PC-9 (cell line): Measurements from ENCODE around the gene SHTN1. TPM values are rescaled to one million over a fixed set of nuclear protein-coding genes. Genes with fewer than 3 reads are reported as not detected.

Experiments used
- BruUV-seq: library from RNA; stranded (reverse); fragments of 400-500 nt; replicated peaks from 2 replicates; lab custom pipeline; 2021; lab: Mats Ljungman, UMichigan
- CTCF ChIA-PET: fragments of 300-600 bp; sonication (Branson Sonifier 250); formaldehyde crosslinking; loops from one replicate; lab custom pipeline; 2022; ENCODE audit warnings: antibody characterized with exemption; lab: Charles Lee
- POLR2A ChIA-PET: fragments of 300-600 bp; sonication (Branson Sonifier 250); formaldehyde crosslinking; loops from one replicate; lab custom pipeline; 2022; ENCODE audit warnings: antibody characterized with exemption; ENCODE audit not compliant: unreplicated experiment; lab: Charles Lee
- DNase-seq, 2 experiments: peaks; one replicate each; pipeline versions ENCODE4 v3.0.0 to v3.0.0-alpha.2; 2015 to 2022; ENCODE audit warnings: mixed read lengths in 1 of 2
- H2AFZ ChIP-seq: fragments of 200-600 bp; sonication (generic); 2 replicates; pipeline ENCODE4 v1.8.1; 2017; ENCODE audit warnings: antibody characterized with exemption
- H3F3A ChIP-seq: fragments of 200-600 bp; sonication (generic); 2 replicates; pipeline ENCODE4 v1.8.1; 2017; ENCODE audit warnings: antibody characterized with exemption, mild to moderate bottlenecking, low read depth; ENCODE audit not compliant: insufficient read depth
- H3K27ac ChIP-seq: fragments of 200-600 bp; sonication (generic); 2 replicates; pipeline ENCODE4 v1.6.1; 2016; ENCODE audit warnings: mixed run types
- H3K27me3 ChIP-seq: fragments of 200-600 bp; sonication (generic); 2 replicates; pipeline ENCODE4 v1.6.1; 2016; ENCODE audit warnings: low read depth, mixed run types; ENCODE audit not compliant: insufficient read depth
- H3K36me3 ChIP-seq: fragments of 200-600 bp; sonication (generic); 2 replicates; pipeline ENCODE4 v1.6.1; 2016; ENCODE audit warnings: low read depth, mixed run types
- H3K4me1 ChIP-seq: fragments of 200-600 bp; sonication (generic); replicated peaks from 2 replicates; pipeline ENCODE4 v1.6.1; 2016; ENCODE audit warnings: mixed run types; ENCODE audit not compliant: insufficient read depth
- H3K4me2 ChIP-seq: fragments of 200-600 bp; sonication (generic); 2 replicates; pipeline ENCODE4 v1.6.1; 2017; ENCODE audit warnings: mixed run types
- H3K4me3 ChIP-seq: fragments of 200-600 bp; sonication (generic); 2 replicates; pipeline ENCODE4 v1.6.1; 2016; ENCODE audit warnings: mixed run types
- H3K79me2 ChIP-seq: fragments of 200-600 bp; sonication (generic); 2 replicates; pipeline ENCODE4 v1.6.1; 2017; ENCODE audit warnings: low read depth, mixed run types
- H3K9me2 ChIP-seq: fragments of 200-600 bp; sonication (generic); 2 replicates; pipeline ENCODE4 v1.8.1; 2017; ENCODE audit warnings: mild to moderate bottlenecking; ENCODE audit not compliant: insufficient read depth
- H3K9me3 ChIP-seq: fragments of 200-600 bp; sonication (generic); 2 replicates; pipeline ENCODE4 v1.8.1; 2016; ENCODE audit warnings: low read depth; ENCODE audit not compliant: insufficient read depth
- H4K20me1 ChIP-seq: fragments of 200-600 bp; sonication (generic); 2 replicates; pipeline ENCODE4 v1.8.1; 2017; ENCODE audit not compliant: insufficient read depth
- CTCF ChIP-seq: fragments of 200-600 bp; sonication (generic); conservative IDR thresholded peaks from 2 replicates; pipeline ENCODE4 v1.6.1; 2017; ENCODE audit warnings: mixed run types, antibody characterized with exemption, mild to moderate bottlenecking, moderate library complexity
- EZH2 ChIP-seq: fragments of 200-600 bp; sonication (generic); IDR thresholded peaks from 2 replicates; pipeline ENCODE4 v1.8.0; 2017; ENCODE audit warnings: antibody characterized with exemption, low read depth
- intact Hi-C: fragments of 100-400 bp; cut with micrococcal nuclease; formaldehyde crosslinking; loops from one replicate; pipeline ENCODE4 v1.10.0; 2022; ENCODE audit not compliant: unreplicated experiment
- total RNA-seq: library from RNA; stranded (reverse); gene quantifications from 2 replicates; pipeline ENCODE4 v1.2.3, GENCODE V29; 2021

SHTN1 gene
- total RNA-seq, 1 experiment from 2014 or later = 33.6 TPM

- Histone ChIP-seq H3K4me2 (no peak overlapping the region), H3K9me2 (no peaks in the 10 kb centered on the region), H4K20me1 (no peaks in the 10 kb centered on the region), H3K4me3 (no peak overlapping the region), H3K36me3 (no peaks in the 10 kb centered on the region), H3K4me1 (no peaks in the 10 kb centered on the region), H3F3A (no peaks in the 10 kb centered on the region), H3K27me3 (no peaks in the 10 kb centered on the region), H2AFZ (no peak overlapping the region), H3K9me3 (no peaks in the 10 kb centered on the region), H3K79me2 (no peaks in the 10 kb centered on the region), H3K27ac (no peak overlapping the region)
- TF ChIP-seq CTCF = no peak
- no peak for TF ChIP-seq EZH2
- ChIA-PET POLR2A (no interaction called here), CTCF (no interaction called here)
- intact Hi-C loops = no loop called here
- BruUV-seq = no TSS peak
- DNase-seq = no peak
Measured at GRCh38 chr10:116899626-116900025, 105.4 kb downstream of the SHTN1 start.

GRCh38 chr10:116893686-116894037 is 111.3 kb downstream of the SHTN1 start:
- H4K20me1 ChIP-seq = no peaks in the 10 kb centered on the region
- no peaks in the 10 kb centered on the region for H3K27me3 ChIP-seq
- CTCF ChIA-PET = no interaction called here
- DNase-seq = no peak
- H3K79me2 ChIP-seq = no peaks in the 10 kb centered on the region
- POLR2A ChIA-PET = no interaction called here
- H3K9me3 ChIP-seq = no peaks in the 10 kb centered on the region
- intact Hi-C loops = no loop called here
- H3K36me3 ChIP-seq = no peaks in the 10 kb centered on the region
- no peaks in the 10 kb centered on the region for H3K9me2 ChIP-seq
- no peak overlapping the region for H3K4me3 ChIP-seq
- no TSS peak for BruUV-seq
- no peak overlapping the region for H3K4me2 ChIP-seq
- peaks cover 10% of the 10 kb centered on the region for H3F3A ChIP-seq
- peaks cover 12% of the 10 kb centered on the region for H3K4me1 ChIP-seq
- no peak overlapping the region for H3K27ac ChIP-seq
- TF ChIP-seq EZH2 (no peak), CTCF (no peak)
- no peak overlapping the region for H2AFZ ChIP-seq

GRCh38 chr10:116892907-116893685 is 111.9 kb downstream of the SHTN1 start:
- ChIA-PET POLR2A (no interaction called here), CTCF (no interaction called here)
- DNase-seq = no peak
- H3K27me3 ChIP-seq = no peaks in the 10 kb centered on the region
- no peak overlapping the region for H3K4me2 ChIP-seq
- intact Hi-C loops = no loop called here
- H3K4me3 ChIP-seq = no peak overlapping the region
- H3K9me2 ChIP-seq = no peaks in the 10 kb centered on the region
- no peaks in the 10 kb centered on the region for H3K9me3 ChIP-seq
- no peaks in the 10 kb centered on the region for H4K20me1 ChIP-seq
- H3K79me2 ChIP-seq = no peaks in the 10 kb centered on the region
- no peak overlapping the region for H3K27ac ChIP-seq
- no peaks in the 10 kb centered on the region for H3K36me3 ChIP-seq
- peaks cover 17% of the 10 kb centered on the region for H3K4me1 ChIP-seq
- no peak overlapping the region for H2AFZ ChIP-seq
- H3F3A ChIP-seq = peaks cover 16% of the 10 kb centered on the region
- TF ChIP-seq CTCF (no peak), EZH2 (no peak)
- BruUV-seq = no TSS peak
